Measurements from ENCODE around the gene PAGE2B. TPM values are rescaled to one million over a fixed set of nuclear protein-coding genes. Genes with fewer than 3 reads are reported as not detected.

Gene PAGE2B
- total RNA-seq, 1 experiment from 2014 or later = not detected

GRCh38 chrX:55118574-55118973, 43.7 kb downstream of the PAGE2B start:
- BruUV-seq (replicated peaks) = no TSS peak
- DNase-seq (ENCODE audit: low read depth, low spot score) (no peak), ATAC-seq (no peak)
- H3K9me3 ChIP-seq (ENCODE audit: control insufficient read depth in 1 of 2, insufficient read depth in 1 of 2, low read depth in 1 of 2, low read length in 2 of 2) = no peaks in the 10 kb centered on the region
- no peak overlapping the region for H2AFZ ChIP-seq (ENCODE audit: low read depth, low read length, poor library complexity, severe bottlenecking)
- H3K27me3 ChIP-seq (ENCODE audit: insufficient read depth, low read length) = no peaks in the 10 kb centered on the region; the same call in 1 of the 2 replicates
- H4K20me1 ChIP-seq (ENCODE audit: insufficient read depth) = no peaks in the 10 kb centered on the region
- intact Hi-C loops (cut with micrococcal nuclease) = no loop called here
- no peak overlapping the region for H3K4me2 ChIP-seq (ENCODE audit: low read length)
- POLR2A ChIA-PET = no interaction called here
- TF ChIP-seq SP1 (IDR thresholded peaks at IDR 0.05; ENCODE audit: low read depth) (no peak), YY1 (IDR thresholded peaks at IDR 0.05; ENCODE audit: extremely low read depth, insufficient replicate concordance, low read depth, low read length) (no peak), FOSL1 (IDR thresholded peaks at IDR 0.05; ENCODE audit: low read depth) (no peak), EGR1 (IDR thresholded peaks at IDR 0.05; ENCODE audit: low read depth) (no peak), ZFX (IDR thresholded peaks at IDR 0.05) (no peak), SIN3A (IDR thresholded peaks at IDR 0.05; ENCODE audit: low read depth) (no peak), CEBPB (IDR thresholded peaks at IDR 0.05; ENCODE audit: low read depth) (no peak), ZBTB33 (IDR thresholded peaks at IDR 0.05; ENCODE audit: extremely low read depth, insufficient replicate concordance, low read length) (no peak), EZH2 (IDR thresholded peaks at IDR 0.05) (no peak), CBX3 (IDR thresholded peaks at IDR 0.05; ENCODE audit: low read depth) (no peak), EZH2phosphoT487 (IDR thresholded peaks at IDR 0.05; ENCODE audit: borderline replicate concordance) (no peak), POLR2AphosphoS5 (IDR thresholded peaks at IDR 0.05; ENCODE audit: low read depth, low read length) (no peak), ZNF274 (IDR thresholded peaks at IDR 0.05; ENCODE audit: low read depth, low read length) (no peak), RAD21 (IDR thresholded peaks at IDR 0.05; ENCODE audit: low read depth) (no peak)
- no peaks in the 10 kb centered on the region for H3K4me1 ChIP-seq (ENCODE audit: control insufficient read depth in 1 of 2, insufficient read depth in 2 of 2, low read length in 2 of 2)
- no peaks in the 10 kb centered on the region for H3K79me2 ChIP-seq (ENCODE audit: insufficient read depth, low read length)
- H3K4me3 ChIP-seq (replicated peaks in 1 of 2; ENCODE audit: low read depth in 1 of 2, low read length in 2 of 2) = no peak overlapping the region
- CTCF ChIA-PET = no interaction called here
- no peak overlapping the region for H3K9ac ChIP-seq (ENCODE audit: low read length)
- H3K9me2 ChIP-seq (ENCODE audit: insufficient read depth) = no peaks in the 10 kb centered on the region
- no peak overlapping the region for H3K27ac ChIP-seq (ENCODE audit: low read depth, low read length)
- RAD21 ChIA-PET (ENCODE audit: low non-redundant PET in 1 of 2, low total read pairs in 2 of 2, uncharacterized antibody in 2 of 2, unreplicated experiment in 2 of 2) = no interaction called here
- no peaks in the 10 kb centered on the region for H3K36me3 ChIP-seq (ENCODE audit: control insufficient read depth in 1 of 2, insufficient read depth in 2 of 2, low read length in 2 of 2)
